Measurements from ENCODE around the gene SYNPO2. TPM values are rescaled to one million over a fixed set of nuclear protein-coding genes. Genes with fewer than 3 reads are reported as not detected.

Gene SYNPO2
- total RNA-seq, 1 experiment from 2014 or later, result 0.28 TPM

GRCh38 chr4:118954246-118954645 is 65.6 kb downstream of the SYNPO2 start:
- no peak for ATAC-seq
- POLR2A ChIA-PET, result no interaction called here
- TF ChIP-seq, protein P1, sequence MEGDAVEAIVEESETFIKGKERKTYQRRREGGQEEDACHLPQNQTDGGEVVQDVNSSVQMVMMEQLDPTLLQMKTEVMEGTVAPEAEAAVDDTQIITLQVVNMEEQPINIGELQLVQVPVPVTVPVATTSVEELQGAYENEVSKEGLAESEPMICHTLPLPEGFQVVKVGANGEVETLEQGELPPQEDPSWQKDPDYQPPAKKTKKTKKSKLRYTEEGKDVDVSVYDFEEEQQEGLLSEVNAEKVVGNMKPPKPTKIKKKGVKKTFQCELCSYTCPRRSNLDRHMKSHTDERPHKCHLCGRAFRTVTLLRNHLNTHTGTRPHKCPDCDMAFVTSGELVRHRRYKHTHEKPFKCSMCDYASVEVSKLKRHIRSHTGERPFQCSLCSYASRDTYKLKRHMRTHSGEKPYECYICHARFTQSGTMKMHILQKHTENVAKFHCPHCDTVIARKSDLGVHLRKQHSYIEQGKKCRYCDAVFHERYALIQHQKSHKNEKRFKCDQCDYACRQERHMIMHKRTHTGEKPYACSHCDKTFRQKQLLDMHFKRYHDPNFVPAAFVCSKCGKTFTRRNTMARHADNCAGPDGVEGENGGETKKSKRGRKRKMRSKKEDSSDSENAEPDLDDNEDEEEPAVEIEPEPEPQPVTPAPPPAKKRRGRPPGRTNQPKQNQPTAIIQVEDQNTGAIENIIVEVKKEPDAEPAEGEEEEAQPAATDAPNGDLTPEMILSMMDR (IDR thresholded peaks at IDR 0.05), result peak; percentile 34
- no peak for TF ChIP-seq REST (IDR thresholded peaks at IDR 0.05; ENCODE audit: insufficient read depth in 1 of 2, low read depth in 2 of 2, low read length in 1 of 2)
- H3K27me3 ChIP-seq (ENCODE audit: control insufficient read depth, insufficient read depth, low read length), result no peaks in the 10 kb centered on the region
- H3K9me3 ChIP-seq (ENCODE audit: control insufficient read depth, insufficient read depth, low read depth, low read length), result no peaks in the 10 kb centered on the region
- H3K27ac ChIP-seq (ENCODE audit: low read length), result no peak overlapping the region
- in situ Hi-C loops (cut with HindIII; ENCODE audit: low pct_unique_long_range_greater_than_20kb, low sequenced_read_pairs), result no loop called here
- no TSS peak for BruUV-seq (replicated peaks)
- no peaks in the 10 kb centered on the region for H3K36me3 ChIP-seq (ENCODE audit: control insufficient read depth, insufficient read depth, low read length)
- intact Hi-C loops (cut with micrococcal nuclease; ENCODE audit: unreplicated experiment), result no loop called here
- DNase-seq (ENCODE audit: low read depth, low spot score), result no peak
- no peaks in the 10 kb centered on the region for H3K4me1 ChIP-seq (ENCODE audit: control insufficient read depth, insufficient read depth, low read length)
- CTCF ChIA-PET, result no interaction called here
- H3K4me3 ChIP-seq (ENCODE audit: low read depth in 2 of 2, low read length in 2 of 2), result no peak overlapping the region

DNA sequence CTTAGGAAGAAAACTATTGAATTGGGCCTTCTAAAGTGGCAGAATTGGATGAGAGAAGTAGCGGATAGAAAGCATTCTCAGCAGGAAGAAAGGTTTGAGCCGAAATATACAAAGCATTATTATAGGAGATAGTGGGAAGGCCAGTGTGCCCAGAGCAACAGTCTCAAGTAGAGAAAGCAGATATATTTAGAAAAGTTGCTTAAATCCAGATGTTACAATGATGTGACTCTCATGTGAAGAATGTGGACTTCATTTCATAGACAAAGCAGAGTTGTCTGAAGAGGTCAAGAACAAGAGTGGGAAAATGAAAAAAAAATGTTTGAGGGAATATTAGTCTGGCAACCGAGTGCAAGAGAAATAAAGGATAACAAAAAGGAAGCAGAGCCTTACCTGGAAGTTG is 66.9 kb downstream of the SYNPO2 start:
- H3K4me1 ChIP-seq (ENCODE audit: control insufficient read depth, insufficient read depth, low read length), result no peaks in the 10 kb centered on the region
- DNase-seq (ENCODE audit: low read depth, low spot score) (no peak), ATAC-seq (no peak)
- BruUV-seq (replicated peaks), result no TSS peak
- no peak for TF ChIP-seq TCF7L2 (IDR thresholded peaks at IDR 0.05; ENCODE audit: low read depth, low read length)
- TF ChIP-seq, protein P1 (IDR thresholded peaks at IDR 0.05), result no peak
- no peak for TF ChIP-seq SIN3A (IDR thresholded peaks at IDR 0.05; ENCODE audit: borderline replicate concordance, insufficient read depth, low read depth, low read length)
- TF ChIP-seq REST (IDR thresholded peaks at IDR 0.05; ENCODE audit: insufficient read depth in 1 of 2, low read depth in 2 of 2, low read length in 1 of 2), result no peak
- TF ChIP-seq POLR2AphosphoS5 (IDR thresholded peaks at IDR 0.05; ENCODE audit: low read depth, low read length), result no peak
- no peak overlapping the region for H3K4me3 ChIP-seq (ENCODE audit: low read depth in 2 of 2, low read length in 2 of 2)
- CTCF ChIA-PET, result no interaction called here
- POLR2A ChIA-PET, result no interaction called here
- intact Hi-C loops (cut with micrococcal nuclease; ENCODE audit: unreplicated experiment) (no loop called here), in situ Hi-C loops (cut with HindIII; ENCODE audit: low pct_unique_long_range_greater_than_20kb, low sequenced_read_pairs) (no loop called here)
- no peak overlapping the region for H3K27ac ChIP-seq (ENCODE audit: low read length)
- H3K9me3 ChIP-seq (ENCODE audit: control insufficient read depth, insufficient read depth, low read depth, low read length), result no peaks in the 10 kb centered on the region
- no peaks in the 10 kb centered on the region for H3K36me3 ChIP-seq (ENCODE audit: control insufficient read depth, insufficient read depth, low read length)
- no peaks in the 10 kb centered on the region for H3K27me3 ChIP-seq (ENCODE audit: control insufficient read depth, insufficient read depth, low read length)
